Suprapubic skin (tissue), 4 donors: ENCODE data around the gene TMCC1. TPM values are rescaled to one million over a fixed set of nuclear protein-coding genes. Genes with fewer than 3 reads are reported as not detected.

ENCODE experiments used
- DNase-seq, 2 donors: peaks; one replicate each; pipeline ENCODE4 v3.0.0-alpha.2; 2019; ENCODE audit warnings: low spot score in 2 of 2
- H3K27ac ChIP-seq: fragments of 200-600 bp; sonication (generic); one replicate; pipeline ENCODE4 v1.5.1; 2019
- H3K27me3 ChIP-seq: fragments of 200-600 bp; sonication (generic); one replicate; pipeline ENCODE4 v1.5.1; 2019
- H3K36me3 ChIP-seq: fragments of 200-600 bp; sonication (generic); one replicate; pipeline ENCODE4 v1.5.1; 2019
- H3K4me1 ChIP-seq: fragments of 200-600 bp; sonication (generic); one replicate; pipeline ENCODE4 v1.5.1; 2019
- H3K4me3 ChIP-seq: fragments of 200-600 bp; sonication (generic); one replicate; pipeline ENCODE4 v1.5.1; 2019; ENCODE audit warnings: mild to moderate bottlenecking
- H3K9me3 ChIP-seq: fragments of 200-600 bp; sonication (generic); one replicate; pipeline ENCODE4 v1.5.1; 2019
- EP300 ChIP-seq: sonication (generic); formaldehyde crosslinking; IDR thresholded peaks from one replicate; pipeline ENCODE4 v1.6.1; 2017; ENCODE audit warnings: antibody characterized with exemption
- POLR2A ChIP-seq, 2 donors: fragments of 450-650 bp; IDR thresholded peaks; one replicate each; pipeline ENCODE4 v1.6.1; 2017; ENCODE audit warnings: antibody characterized with exemption in 2 of 2, mild to moderate bottlenecking in 2 of 2, moderate library complexity in 2 of 2
- POLR2AphosphoS5 ChIP-seq, 3 donors: sonication (generic); formaldehyde crosslinking; IDR thresholded peaks; one replicate each; pipeline ENCODE4 v1.6.1; 2017; ENCODE audit warnings: antibody characterized with exemption in 3 of 3
- WGBS: methylation state at CpG from one replicate; pipeline ENCODE4 v1.1.5; 2018; 5-methylcytosine and 5-hydroxymethylcytosine counted together
- total RNA-seq, 4 donors: library from RNA; depleted of rRNA; stranded (reverse); fragments of >200 nt; gene quantifications; one replicate each; pipeline ENCODE4 v1.1.0, GENCODE V29; 2016
- TF ChIP-seq, protein P1 (sequence below), 2 donors: fragments of 200-600 bp in 1 of 2; fragments of 450-650 bp in 1 of 2; sonication (generic) in 1 of 2; IDR thresholded peaks; one replicate each; pipeline ENCODE4 v1.5.1; 2016 to 2019; ENCODE audit warnings: antibody characterized with exemption in 2 of 2, mild to moderate bottlenecking in 1 of 2, moderate library complexity in 1 of 2

The TMCC1 gene
- total RNA-seq, 4 donors from 2014 or later: 14.6 to 26.4 (median 22.4) TPM

DNA sequence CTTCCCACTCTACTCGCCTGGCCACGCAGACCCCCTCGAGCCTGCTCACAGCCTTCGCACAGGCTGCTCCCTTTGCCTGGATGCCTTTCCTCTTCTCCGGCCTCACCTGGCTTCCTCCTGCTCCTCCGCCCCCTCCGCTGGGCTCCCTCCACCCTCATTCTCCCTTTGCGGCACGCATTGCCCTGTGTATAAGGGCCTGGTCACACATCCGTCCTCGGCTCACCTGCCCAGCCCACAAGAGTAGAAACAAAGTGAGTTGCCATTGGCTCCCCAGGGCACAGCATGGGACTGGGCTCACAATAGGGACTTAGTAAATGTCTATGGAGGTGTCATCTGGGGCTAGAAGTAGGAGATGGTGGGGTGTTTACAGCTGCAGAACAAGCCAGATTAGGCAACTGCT is 291.2 kb downstream of the TMCC1 start:
- Histone ChIP-seq H3K27ac (peak overlapping the region; percentile 89), H3K4me3 (peak overlapping the region; percentile 77), H3K36me3 (no peaks in the 10 kb centered on the region), H3K9me3 (no peaks in the 10 kb centered on the region), H3K4me1 (peaks cover 90% of the 10 kb centered on the region), H3K27me3 (peaks cover 3% of the 10 kb centered on the region)
- no peak for DNase-seq
- TF ChIP-seq POLR2AphosphoS5 (IDR thresholded peaks at IDR 0.05) (no peak), EP300 (no peak), POLR2A (IDR thresholded peaks at IDR 0.05) (no peak)
- TF ChIP-seq, protein P1, sequence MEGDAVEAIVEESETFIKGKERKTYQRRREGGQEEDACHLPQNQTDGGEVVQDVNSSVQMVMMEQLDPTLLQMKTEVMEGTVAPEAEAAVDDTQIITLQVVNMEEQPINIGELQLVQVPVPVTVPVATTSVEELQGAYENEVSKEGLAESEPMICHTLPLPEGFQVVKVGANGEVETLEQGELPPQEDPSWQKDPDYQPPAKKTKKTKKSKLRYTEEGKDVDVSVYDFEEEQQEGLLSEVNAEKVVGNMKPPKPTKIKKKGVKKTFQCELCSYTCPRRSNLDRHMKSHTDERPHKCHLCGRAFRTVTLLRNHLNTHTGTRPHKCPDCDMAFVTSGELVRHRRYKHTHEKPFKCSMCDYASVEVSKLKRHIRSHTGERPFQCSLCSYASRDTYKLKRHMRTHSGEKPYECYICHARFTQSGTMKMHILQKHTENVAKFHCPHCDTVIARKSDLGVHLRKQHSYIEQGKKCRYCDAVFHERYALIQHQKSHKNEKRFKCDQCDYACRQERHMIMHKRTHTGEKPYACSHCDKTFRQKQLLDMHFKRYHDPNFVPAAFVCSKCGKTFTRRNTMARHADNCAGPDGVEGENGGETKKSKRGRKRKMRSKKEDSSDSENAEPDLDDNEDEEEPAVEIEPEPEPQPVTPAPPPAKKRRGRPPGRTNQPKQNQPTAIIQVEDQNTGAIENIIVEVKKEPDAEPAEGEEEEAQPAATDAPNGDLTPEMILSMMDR (IDR thresholded peaks at IDR 0.05): no peak
- WGBS: 90% methylated on average over 11 of the region's 11 CpGs

DNA sequence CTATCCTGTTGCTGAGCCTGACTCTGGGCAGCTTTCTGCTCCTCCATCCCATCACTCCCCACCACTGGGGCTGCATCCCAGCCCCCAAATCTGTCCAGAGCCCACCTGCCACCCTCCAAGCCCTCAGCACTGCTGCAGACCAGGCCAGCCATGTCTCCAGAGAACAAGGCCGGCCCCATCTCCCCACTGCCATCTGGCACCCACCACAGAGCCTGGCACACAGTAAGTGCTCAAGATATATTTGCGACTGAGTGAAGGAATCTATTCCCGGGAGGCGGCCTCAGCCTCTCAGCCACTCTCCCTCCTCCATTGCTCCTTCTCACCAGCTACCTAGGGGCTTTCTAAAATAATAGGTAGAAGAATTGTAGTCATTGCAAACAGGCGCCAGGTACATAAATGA is 291.8 kb downstream of the TMCC1 start:
- peaks cover 90% of the 10 kb centered on the region for H3K4me1 ChIP-seq
- peak overlapping the region; percentile 77 for H3K4me3 ChIP-seq
- no peaks in the 10 kb centered on the region for H3K36me3 ChIP-seq
- DNase-seq: no peak
- peaks cover 3% of the 10 kb centered on the region for H3K27me3 ChIP-seq
- WGBS: 65% methylated on average over 5 of the region's 5 CpGs
- H3K27ac ChIP-seq: no peak overlapping the region
- no peaks in the 10 kb centered on the region for H3K9me3 ChIP-seq
- no peak for TF ChIP-seq EP300
- no peak for TF ChIP-seq POLR2AphosphoS5 (IDR thresholded peaks at IDR 0.05)
- TF ChIP-seq POLR2A (IDR thresholded peaks at IDR 0.05): no peak
- TF ChIP-seq, protein P1 (IDR thresholded peaks at IDR 0.05): no peak

GRCh38 chr3:129600348-129600747 is 293.2 kb downstream of the TMCC1 start:
- peak overlapping the region; percentile 10 for H3K4me3 ChIP-seq
- no peaks in the 10 kb centered on the region for H3K9me3 ChIP-seq
- no peak for TF ChIP-seq POLR2A (IDR thresholded peaks at IDR 0.05)
- TF ChIP-seq POLR2AphosphoS5 (IDR thresholded peaks at IDR 0.05): no peak
- no peak for TF ChIP-seq EP300
- TF ChIP-seq, protein P1 (IDR thresholded peaks at IDR 0.05): no peak
- DNase-seq: no peak
- WGBS: 92% methylated on average over 2 of the region's 2 CpGs
- H3K4me1 ChIP-seq: peaks cover 86% of the 10 kb centered on the region
- H3K27ac ChIP-seq: peak overlapping the region; percentile 91
- H3K36me3 ChIP-seq: no peaks in the 10 kb centered on the region
- no peaks in the 10 kb centered on the region for H3K27me3 ChIP-seq

- no peak for TF ChIP-seq EP300
- no peak for TF ChIP-seq POLR2A (IDR thresholded peaks at IDR 0.05)
- TF ChIP-seq, protein P1 (IDR thresholded peaks at IDR 0.05): no peak
- TF ChIP-seq POLR2AphosphoS5 (IDR thresholded peaks at IDR 0.05): no peak
- H3K27ac ChIP-seq: peak overlapping the region; percentile 91
- WGBS: 47% methylated on average over 5 of the region's 5 CpGs
- H3K4me1 ChIP-seq: peaks cover 86% of the 10 kb centered on the region
- H3K9me3 ChIP-seq: no peaks in the 10 kb centered on the region
- no peaks in the 10 kb centered on the region for H3K27me3 ChIP-seq
- H3K4me3 ChIP-seq: peak overlapping the region; percentile 10
- DNase-seq: no peak
- no peaks in the 10 kb centered on the region for H3K36me3 ChIP-seq
These were observed 293.9 kb downstream of the TMCC1 start for GRCh38 chr3:129599607-129600006.

- Histone ChIP-seq H3K27me3 (no peaks in the 10 kb centered on the region), H3K27ac (peak overlapping the region; percentile 91), H3K9me3 (no peaks in the 10 kb centered on the region), H3K4me1 (peaks cover 86% of the 10 kb centered on the region), H3K4me3 (peak overlapping the region; percentile 4), H3K36me3 (no peaks in the 10 kb centered on the region)
- 62% methylated on average over 19 of the region's 19 CpGs for WGBS
- DNase-seq: no peak
- no peak for TF ChIP-seq POLR2A (IDR thresholded peaks at IDR 0.05)
- TF ChIP-seq, protein P1 (IDR thresholded peaks at IDR 0.05): no peak
- TF ChIP-seq EP300: no peak
- TF ChIP-seq POLR2AphosphoS5 (IDR thresholded peaks at IDR 0.05): no peak
These were observed 294.4 kb downstream of the TMCC1 start for GRCh38 chr3:129599073-129599472.
